K562 (cell line): ENCODE results near the gene COL7A1. TPM values are rescaled to one million over a fixed set of nuclear protein-coding genes. Genes with fewer than 3 reads are reported as not detected.

ENCODE experiments used
- CHD2 ChIP-seq: IDR thresholded peaks from 2 replicates; pipeline ENCODE4 v1.6.1; 2011; ENCODE audit warnings: low read depth, low read length
- E2F4 ChIP-seq: sonication (generic); formaldehyde crosslinking; IDR thresholded peaks from 2 replicates; pipeline ENCODE4 v1.8.0; 2022; ENCODE audit warnings: mild to moderate bottlenecking, low read depth, missing genetic modification reagents
- FIP1L1 ChIP-seq: fragments of 200-400 bp; formaldehyde crosslinking; IDR thresholded peaks from 2 replicates; pipeline ENCODE4 v1.6.1; 2018; ENCODE audit warnings: mild to moderate bottlenecking, low read depth, low read length; ENCODE audit not compliant: poor library complexity, severe bottlenecking
- HES1 ChIP-seq: fragments of 450-650 bp; IDR thresholded peaks from 2 replicates; pipeline ENCODE4 v1.6.1; 2016; ENCODE audit warnings: low read depth, mild to moderate bottlenecking, moderate library complexity
- HOMEZ ChIP-seq: fragments of 250-450 bp; sonication (Bioruptor Pico); IDR thresholded peaks from 2 replicates; pipeline ENCODE4 v1.4.0; 2020; ENCODE audit warnings: mild to moderate bottlenecking, moderate library complexity
- MYBL2 ChIP-seq, 2 experiments: fragments of 450-650 bp in 1 of 2; sonication (generic) in 1 of 2; formaldehyde crosslinking in 1 of 2; IDR thresholded peaks; 2 replicates each; pipeline versions ENCODE4 v1.6.1 to v1.8.1; 2017 to 2022; ENCODE audit warnings: borderline replicate concordance in 1 of 2, inconsistent platforms in 1 of 2, low read depth in 1 of 2, mild to moderate bottlenecking in 1 of 2, missing genetic modification reagents in 1 of 2, moderate library complexity in 1 of 2
- RBM22 ChIP-seq: fragments of 200-400 bp; formaldehyde crosslinking; IDR thresholded peaks from 2 replicates; pipeline ENCODE4 v1.6.1; 2018; ENCODE audit warnings: low read length, low read depth; ENCODE audit not compliant: poor library complexity, severe bottlenecking
- ZNF224 ChIP-seq: sonication (generic); formaldehyde crosslinking; IDR thresholded peaks from 2 replicates; pipeline ENCODE4 v1.8.0; 2022; ENCODE audit warnings: mild to moderate bottlenecking, missing genetic modification reagents
- ZNF75A ChIP-seq: fragments of 450-650 bp; formaldehyde crosslinking; IDR thresholded peaks from 2 replicates; pipeline ENCODE4 v1.4.0; 2020; ENCODE audit warnings: mild to moderate bottlenecking
- ZZZ3 ChIP-seq: fragments of 450-650 bp; IDR thresholded peaks from 2 replicates; pipeline ENCODE4 v1.6.1; 2016; ENCODE audit warnings: antibody characterized with exemption, mild to moderate bottlenecking, moderate library complexity
- polyA plus RNA-seq, 8 experiments: library from polyadenylated mRNA; depleted of rRNA in 4 of 8; stranded (reverse) in 5 of 8; unstranded in 3 of 8; fragments of >200 nt; fragmentation: Nextera tagmentation in 2 of 8; fragmentation: Illumina TruSeq in 1 of 8; extraction: Ambion mirVana in 2 of 8; extraction: Trizol in 1 of 8; gene quantifications; 2 replicates each; pipeline versions ENCODE4 v1.2.1 to v1.2.3, GENCODE V29; 2011 to 2014; ENCODE audit warnings: inconsistent platforms in 1 of 8, missing spikeins in 1 of 8
- total RNA-seq, 7 experiments: library from RNA; depleted of rRNA in 6 of 7; stranded (reverse); fragments of >200 nt in 6 of 7; fragmentation: Illumina TruSeq in 2 of 7; extraction: Trizol in 2 of 7; gene quantifications; 2 replicates each; pipeline versions ENCODE4 v1.2.1 to v1.2.3, GENCODE V29; 2011 to 2021; ENCODE audit warnings: low replicate concordance in 1 of 7

COL7A1 gene
- total and polyA plus RNA-seq, 9 of the 15 experiments (the other 6 are each of a cell fraction or from before 2014, with no cell fraction given): 0.09 to 0.66 (median 0.35) TPM; not detected in 3

- TF ChIP-seq RBM22 (no peak), ZNF224 (no peak), ZNF75A (CRISPR knock-in tag) (no peak), E2F4 (CRISPR knock-in tag) (no peak), CHD2 (no peak), HES1 (no peak), FIP1L1 (no peak), ZZZ3 (no peak), HOMEZ (CRISPR knock-in tag) (no peak), MYBL2 (IDR thresholded peaks at IDR 0.05; ENCODE audit: low read depth) (no peak), MYBL2 (CRISPR knock-in tag; IDR thresholded peaks at IDR 0.05; ENCODE audit: borderline replicate concordance) (no peak)
These were observed 33.3 kb upstream of the COL7A1 start (continued) for GRCh38 chr3:48628277-48629017.
